Neural cell (in vitro differentiated cells): Measurements from ENCODE around the gene PPME1. TPM values are rescaled to one million over a fixed set of nuclear protein-coding genes. Genes with fewer than 3 reads are reported as not detected.

Experiments used
- H2AFZ ChIP-seq: fragments of 200-600, 300-800 bp; sonication (generic), shearing (Covaris generic); 2 replicates; pipeline ENCODE4 v1.6.0; 2014; ENCODE audit warnings: low read depth, mild to moderate bottlenecking, antibody characterized with exemption, low read length, moderate library complexity
- H3F3A ChIP-seq: fragments of 200-600 bp; shearing (Covaris generic); 2 replicates; pipeline ENCODE4 v1.6.1; 2016; ENCODE audit warnings: mild to moderate bottlenecking, moderate library complexity, mixed read lengths, antibody characterized with exemption, low read length; ENCODE audit not compliant: insufficient read depth, poor library complexity, severe bottlenecking
- H3K27ac ChIP-seq: fragments of 200-600, 300-800 bp; sonication (generic), shearing (Covaris generic); 2 replicates; pipeline ENCODE4 v1.5.1; 2014; ENCODE audit warnings: mild to moderate bottlenecking, low read length, moderate library complexity
- H3K27me3 ChIP-seq: fragments of 300-800, 200-600 bp; sonication (generic), shearing (Covaris generic); 2 replicates; pipeline ENCODE4 v1.6.0; 2014; ENCODE audit warnings: mild to moderate bottlenecking, low read depth, low read length, moderate library complexity; ENCODE audit not compliant: insufficient read depth
- H3K36me3 ChIP-seq: fragments of 300-800, 200-600 bp; sonication (generic), shearing (Covaris generic); 2 replicates; pipeline ENCODE4 v1.5.1; 2014; ENCODE audit warnings: mild to moderate bottlenecking, antibody characterized with exemption, low read length, moderate library complexity; ENCODE audit not compliant: insufficient read depth
- H3K4me2 ChIP-seq: fragments of 300-800, 200-600 bp; sonication (generic), shearing (Covaris generic); 2 replicates; pipeline ENCODE4 v1.6.0; 2014; ENCODE audit warnings: mild to moderate bottlenecking, low read length
- H3K4me3 ChIP-seq: fragments of 300-800, 200-600 bp; sonication (generic), shearing (Covaris generic); 2 replicates; pipeline ENCODE4 v1.5.1; 2014; ENCODE audit warnings: mild to moderate bottlenecking, low read length, moderate library complexity
- H3K79me2 ChIP-seq: fragments of 200-600 bp; shearing (Covaris generic); replicated peaks from 2 replicates; pipeline ENCODE4 v1.6.0; 2014; ENCODE audit warnings: mild to moderate bottlenecking, low read length, moderate library complexity; ENCODE audit not compliant: insufficient read depth
- H3K9ac ChIP-seq: fragments of 300-800, 200-600 bp; sonication (generic), shearing (Covaris generic); 2 replicates; pipeline ENCODE4 v1.6.1; 2016; ENCODE audit warnings: mild to moderate bottlenecking, low read length, mixed read lengths
- H3K9me2 ChIP-seq: fragments of 200-600 bp; shearing (Covaris generic); 2 replicates; pipeline ENCODE4 v1.6.1; 2016; ENCODE audit warnings: mild to moderate bottlenecking, low read length, mixed read lengths; ENCODE audit not compliant: insufficient read depth
- H3K9me3 ChIP-seq: fragments of 200-600, 300-800 bp; sonication (generic), shearing (Covaris generic); 2 replicates; pipeline ENCODE4 v1.6.1; 2016; ENCODE audit warnings: mild to moderate bottlenecking, mixed run types, low read length, moderate library complexity, mixed read lengths
- H4K20me1 ChIP-seq: fragments of 200-600 bp; shearing (Covaris generic); 2 replicates; pipeline ENCODE4 v1.6.1; 2016; ENCODE audit warnings: mild to moderate bottlenecking, mixed run types; ENCODE audit not compliant: insufficient read depth
- CTCF ChIP-seq: fragments of 450-650 bp; IDR thresholded peaks from 2 replicates; pipeline ENCODE4 v1.5.1; 2014; ENCODE audit warnings: antibody characterized with exemption, mild to moderate bottlenecking, moderate library complexity; ENCODE audit not compliant: poor library complexity, severe bottlenecking
- EP300 ChIP-seq: fragments of 450-650 bp; conservative IDR thresholded peaks from 2 replicates; pipeline ENCODE4 v1.6.1; 2014; ENCODE audit warnings: antibody characterized with exemption, mild to moderate bottlenecking, moderate library complexity; ENCODE audit not compliant: poor library complexity, severe bottlenecking
- EZH2 ChIP-seq: fragments of 200-600, 300-800 bp; shearing (Covaris generic), sonication (generic); IDR thresholded peaks from 2 replicates; pipeline ENCODE4 v1.6.1; 2014; ENCODE audit warnings: antibody characterized with exemption, low read length, borderline replicate concordance, mild to moderate bottlenecking; ENCODE audit not compliant: insufficient read depth, poor library complexity, severe bottlenecking
- MXI1 ChIP-seq: fragments of 450-650 bp; conservative IDR thresholded peaks from 2 replicates; pipeline ENCODE4 v1.6.1; 2014; ENCODE audit warnings: antibody characterized with exemption, mild to moderate bottlenecking; ENCODE audit not compliant: poor library complexity, severe bottlenecking
- POLR2AphosphoS5 ChIP-seq: IDR thresholded peaks from 2 replicates; pipeline ENCODE4 v1.6.1; 2012
- RAD21 ChIP-seq: fragments of 450-650 bp; conservative IDR thresholded peaks from 2 replicates; pipeline ENCODE4 v1.6.1; 2014; ENCODE audit warnings: antibody characterized with exemption, mild to moderate bottlenecking, moderate library complexity
- REST ChIP-seq: IDR thresholded peaks from 2 replicates; pipeline ENCODE4 v1.6.1; 2012; ENCODE audit warnings: borderline replicate concordance
- SMC3 ChIP-seq: fragments of 450-650 bp; conservative IDR thresholded peaks from 2 replicates; pipeline ENCODE4 v1.6.1; 2014; ENCODE audit warnings: antibody characterized with exemption, mild to moderate bottlenecking, moderate library complexity; ENCODE audit not compliant: poor library complexity
- TAF1 ChIP-seq: IDR thresholded peaks from 2 replicates; pipeline ENCODE4 v1.6.1; 2012; ENCODE audit warnings: low read depth
- polyA plus RNA-seq: library from polyadenylated mRNA; depleted of rRNA; stranded (reverse); fragments of >200 nt; gene quantifications from 2 replicates; pipeline ENCODE4 v1.2.3, GENCODE V29; 2014

Gene PPME1
- polyA plus RNA-seq, 1 donor from 2014 or later, result 49.5 TPM

GRCh38 chr11:74185285-74185684 is 14.2 kb downstream of the PPME1 start:
- no peak overlapping the region for H2AFZ ChIP-seq
- no peaks in the 10 kb centered on the region for H3K36me3 ChIP-seq
- H3K4me3 ChIP-seq, result no peak overlapping the region
- no peaks in the 10 kb centered on the region for H3K9me3 ChIP-seq
- H3K4me2 ChIP-seq, result no peak overlapping the region
- no peak for TF ChIP-seq EZH2
- TF ChIP-seq POLR2AphosphoS5, result no peak
- TF ChIP-seq MXI1, result no peak
- no peak for TF ChIP-seq SMC3
- TF ChIP-seq EP300, result no peak
- TF ChIP-seq CTCF, result no peak
- TF ChIP-seq RAD21, result no peak
- no peak for TF ChIP-seq TAF1
- TF ChIP-seq REST, result no peak
- H3K27ac ChIP-seq, result no peak overlapping the region
- H3K27me3 ChIP-seq, result no peaks in the 10 kb centered on the region
- no peak overlapping the region for H3K9ac ChIP-seq
- no peaks in the 10 kb centered on the region for H3K9me2 ChIP-seq
- no peaks in the 10 kb centered on the region for H3F3A ChIP-seq
- peaks cover 4% of the 10 kb centered on the region for H3K79me2 ChIP-seq
- H4K20me1 ChIP-seq, result no peaks in the 10 kb centered on the region

- Histone ChIP-seq H3K4me2 (no peak overlapping the region), H3F3A (no peaks in the 10 kb centered on the region), H3K9me2 (no peaks in the 10 kb centered on the region), H2AFZ (no peak overlapping the region), H3K9ac (no peak overlapping the region), H3K36me3 (no peaks in the 10 kb centered on the region), H3K79me2 (peaks cover 4% of the 10 kb centered on the region), H3K4me3 (no peak overlapping the region), H3K27ac (no peak overlapping the region), H3K9me3 (no peaks in the 10 kb centered on the region), H4K20me1 (no peaks in the 10 kb centered on the region), H3K27me3 (no peaks in the 10 kb centered on the region)
- no peak for TF ChIP-seq TAF1
- TF ChIP-seq REST, result no peak
- TF ChIP-seq POLR2AphosphoS5, result no peak
Measured at GRCh38 chr11:74185695-74186094, 14.6 kb downstream of the PPME1 start.
